Stimulated activated CD4-positive, alpha-beta T cell treated with anti-CD3 and anti-CD28 coated beads, Interleukin-15, amount 100 ng/mL, for 24 hours (primary cell): Measurements from ENCODE around the gene B3GLCT.

Experiments used
- DNase-seq: peaks from one replicate; pipeline ENCODE4 v3.0.0-alpha.2; 2020

The B3GLCT gene

GRCh38 chr13:31356991-31357390 is 157.2 kb downstream of the B3GLCT start:
- DNase-seq = no peak

GRCh38 chr13:31357581-31357980 is 157.8 kb downstream of the B3GLCT start:
- no peak for DNase-seq

DNA sequence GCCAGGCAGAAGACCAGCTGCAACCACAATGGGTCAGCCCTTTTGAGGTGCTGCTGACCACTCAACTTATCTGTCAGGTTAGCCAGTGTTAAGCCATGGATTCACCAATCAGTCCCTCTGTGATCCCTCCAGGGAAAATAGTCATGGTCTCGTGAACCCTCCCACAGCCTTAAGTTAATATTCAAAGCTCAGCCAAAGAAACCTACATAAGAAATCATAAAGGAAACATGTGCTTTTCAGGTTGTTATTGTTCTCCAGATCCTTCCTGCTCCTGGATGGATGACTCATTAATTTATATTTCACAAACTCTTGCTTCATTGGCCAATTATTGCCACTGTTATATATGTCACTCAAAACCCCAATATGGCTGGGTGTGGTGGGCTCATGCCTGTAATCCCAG is 161.9 kb downstream of the B3GLCT start:
- DNase-seq = no peak

DNA sequence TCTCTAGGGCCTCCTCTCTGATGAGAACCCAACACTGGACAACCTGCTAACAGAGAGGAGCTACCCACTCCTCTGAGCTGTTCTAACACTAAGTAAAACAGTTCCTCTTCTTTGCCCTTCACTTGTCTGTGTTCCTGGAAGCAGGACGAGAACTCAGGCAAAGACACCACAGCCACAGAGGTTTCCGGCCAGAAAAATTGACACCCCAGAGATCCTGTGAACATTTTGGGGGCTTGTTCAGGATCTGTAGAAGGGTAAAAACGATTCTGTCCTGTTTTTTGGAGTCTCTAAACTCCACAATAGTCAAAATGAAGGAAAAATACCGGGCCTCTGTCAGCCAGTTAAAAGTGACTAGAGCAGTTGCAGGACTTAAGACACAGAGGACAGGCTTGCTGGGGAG is 165.9 kb downstream of the B3GLCT start:
- DNase-seq = no peak

DNA sequence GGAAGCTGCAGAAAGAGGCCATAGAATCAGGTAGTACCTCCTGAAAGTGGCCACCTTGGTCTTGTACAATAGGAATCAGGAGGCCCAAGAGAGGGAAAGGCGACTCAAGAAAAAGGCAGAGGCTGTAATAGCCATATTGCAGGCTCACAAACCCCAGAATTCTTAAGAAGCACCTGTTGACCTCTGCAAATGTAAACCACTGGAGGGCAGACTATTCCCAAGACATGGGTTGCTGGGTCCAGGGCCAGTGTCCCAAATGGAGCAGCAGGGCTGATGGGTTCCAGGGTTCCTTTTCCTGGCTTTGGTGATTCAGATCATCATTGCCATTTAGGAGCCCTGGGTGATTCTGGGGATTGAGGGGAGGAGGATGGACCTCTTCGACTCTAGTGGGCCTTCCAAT is 167.6 kb downstream of the B3GLCT start:
- DNase-seq = no peak

- no peak for DNase-seq
Observed at GRCh38 chr13:31369213-31369612, 169.4 kb downstream of the B3GLCT start.

DNA sequence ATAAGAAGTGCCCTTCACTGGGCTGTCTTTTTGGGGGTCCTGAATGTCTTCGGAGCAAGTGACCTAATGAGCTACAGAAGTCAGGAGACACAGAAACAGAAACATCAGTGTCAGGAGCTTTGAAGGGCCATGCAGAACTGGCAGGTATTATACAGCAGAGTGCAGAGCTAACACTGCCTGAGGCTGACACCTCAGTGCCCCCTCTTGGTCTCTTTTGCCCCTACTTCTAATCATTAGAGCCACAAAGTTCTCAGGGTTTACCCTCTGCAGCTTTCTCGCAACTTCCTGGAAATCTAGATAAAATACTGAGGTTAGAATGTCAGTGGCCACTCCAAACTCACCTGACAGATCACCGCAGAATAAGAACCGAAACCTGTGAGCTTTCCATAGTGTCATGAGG is 172.7 kb downstream of the B3GLCT start:
- no peak for DNase-seq

GRCh38 chr13:31374682-31375081 is 174.9 kb downstream of the B3GLCT start:
- no peak for DNase-seq

GRCh38 chr13:31377946-31378345 is 178.2 kb downstream of the B3GLCT start:
- DNase-seq = no peak

GRCh38 chr13:31380715-31381114 is 180.9 kb downstream of the B3GLCT start:
- no peak for DNase-seq
